GM12874 (cell line): ENCODE data around the gene PLXNC1.

ENCODE experiments used
- TF ChIP-seq, protein P1 (sequence below): IDR thresholded peaks from 2 replicates; pipeline ENCODE4 v1.5.1; 2011; ENCODE audit warnings: low read depth, mild to moderate bottlenecking, control low read depth, low read length, moderate library complexity; ENCODE audit not compliant: insufficient read depth

The PLXNC1 gene

DNA sequence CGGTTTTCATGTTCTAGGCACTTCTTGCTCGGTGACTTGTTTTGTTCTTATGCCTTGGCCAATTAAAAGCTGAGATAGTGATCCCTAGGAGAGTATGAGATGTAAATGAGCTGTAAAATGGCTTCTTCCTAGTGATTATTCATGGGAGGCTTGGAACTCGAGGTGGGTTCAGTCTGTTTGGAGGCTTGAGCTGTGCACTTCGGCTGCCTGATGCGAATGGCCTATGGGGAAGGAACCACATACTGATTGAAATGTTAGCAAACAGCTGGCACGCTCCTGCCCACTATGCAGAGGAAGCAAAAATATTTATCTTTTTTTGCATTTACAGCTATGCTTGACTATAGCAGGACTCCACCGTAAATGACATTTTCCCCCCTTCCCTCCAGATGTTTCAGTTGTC lies 75.5 kb downstream of the PLXNC1 start:
- TF ChIP-seq, protein P1, sequence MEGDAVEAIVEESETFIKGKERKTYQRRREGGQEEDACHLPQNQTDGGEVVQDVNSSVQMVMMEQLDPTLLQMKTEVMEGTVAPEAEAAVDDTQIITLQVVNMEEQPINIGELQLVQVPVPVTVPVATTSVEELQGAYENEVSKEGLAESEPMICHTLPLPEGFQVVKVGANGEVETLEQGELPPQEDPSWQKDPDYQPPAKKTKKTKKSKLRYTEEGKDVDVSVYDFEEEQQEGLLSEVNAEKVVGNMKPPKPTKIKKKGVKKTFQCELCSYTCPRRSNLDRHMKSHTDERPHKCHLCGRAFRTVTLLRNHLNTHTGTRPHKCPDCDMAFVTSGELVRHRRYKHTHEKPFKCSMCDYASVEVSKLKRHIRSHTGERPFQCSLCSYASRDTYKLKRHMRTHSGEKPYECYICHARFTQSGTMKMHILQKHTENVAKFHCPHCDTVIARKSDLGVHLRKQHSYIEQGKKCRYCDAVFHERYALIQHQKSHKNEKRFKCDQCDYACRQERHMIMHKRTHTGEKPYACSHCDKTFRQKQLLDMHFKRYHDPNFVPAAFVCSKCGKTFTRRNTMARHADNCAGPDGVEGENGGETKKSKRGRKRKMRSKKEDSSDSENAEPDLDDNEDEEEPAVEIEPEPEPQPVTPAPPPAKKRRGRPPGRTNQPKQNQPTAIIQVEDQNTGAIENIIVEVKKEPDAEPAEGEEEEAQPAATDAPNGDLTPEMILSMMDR, result no peak

DNA sequence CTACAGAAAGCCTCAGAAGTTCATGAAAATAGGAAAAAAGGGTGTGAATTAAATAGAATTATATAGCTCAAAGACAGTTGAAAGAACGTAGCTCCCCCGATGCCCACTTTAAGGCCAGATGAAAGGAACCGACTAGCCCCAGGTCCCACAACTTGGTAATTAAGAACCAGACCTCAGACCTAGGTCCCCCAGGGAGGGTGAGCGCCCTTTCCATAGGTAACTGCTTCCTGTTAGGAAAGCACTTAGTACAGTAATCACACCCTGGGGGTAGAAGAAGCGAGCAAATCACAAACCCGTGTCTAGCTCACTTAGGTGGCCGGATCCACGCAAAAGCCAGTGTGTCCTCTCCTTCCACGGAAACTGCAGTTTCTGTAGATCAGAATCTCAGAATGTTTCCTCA lies 77.1 kb downstream of the PLXNC1 start:
- TF ChIP-seq, protein P1, result no peak

DNA sequence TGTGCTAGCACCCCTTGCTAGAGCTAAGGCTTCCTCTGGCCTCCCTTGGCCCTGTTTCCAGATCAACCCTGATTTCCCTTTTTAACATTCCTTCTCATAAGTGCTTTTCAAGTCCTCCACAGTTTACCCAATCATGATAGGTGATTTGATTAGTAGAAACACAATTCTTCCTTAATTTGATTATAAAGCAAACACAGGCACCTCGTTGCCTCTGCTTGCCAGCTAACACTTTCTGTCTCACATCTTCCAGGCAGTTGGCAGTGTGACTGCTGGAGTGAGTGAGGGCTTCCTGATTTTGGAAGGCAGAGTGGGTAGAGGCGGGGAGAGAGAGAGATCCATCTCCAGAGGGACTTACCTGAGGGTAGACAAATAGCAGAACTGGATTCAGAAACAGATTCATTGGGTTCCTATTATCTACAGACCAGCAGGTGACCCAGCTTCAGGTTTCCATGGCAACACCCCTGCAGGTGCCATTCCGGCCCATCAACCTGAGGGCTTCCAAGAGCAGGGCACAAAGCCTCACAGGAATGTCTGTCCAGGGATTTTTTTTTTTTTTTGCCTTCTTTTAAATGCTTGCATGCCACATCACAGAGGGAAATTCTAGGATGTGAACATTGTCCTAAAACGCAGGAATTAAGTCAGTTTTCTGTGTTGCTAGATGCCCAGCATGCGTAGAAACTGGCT lies 77.7 kb downstream of the PLXNC1 start:
- TF ChIP-seq, protein P1, result no peak

GRCh38 chr12:94227066-94227465 lies 78.7 kb downstream of the PLXNC1 start:
- TF ChIP-seq, protein P1, result no peak

- TF ChIP-seq, protein P1, result no peak
These were observed 80.1 kb downstream of the PLXNC1 start for GRCh38 chr12:94228488-94228907.

- TF ChIP-seq, protein P1, result no peak
These were observed 81.5 kb downstream of the PLXNC1 start for GRCh38 chr12:94229902-94230301.

GRCh38 chr12:94230357-94230905 lies 82.1 kb downstream of the PLXNC1 start:
- TF ChIP-seq, protein P1, result no peak
